CD4-positive, CD25-positive, alpha-beta regulatory T cell (primary cell): ENCODE data around the gene NTRK2. TPM values are rescaled to one million over a fixed set of nuclear protein-coding genes. Genes with fewer than 3 reads are reported as not detected.

Source experiments
- ATAC-seq, 2 donors: fragments of 150-1000 bp; cut with Tn5 transposase; one replicate each; pipeline ENCODE4 v1.10.0; 2021; ENCODE audit warnings: low read depth in 2 of 2, moderate number of reproducible peaks in 2 of 2, moderate library complexity in 1 of 2
- DNase-seq, 3 donors: peaks; one replicate each; pipeline versions ENCODE4 v3.0.0 to v3.0.0-alpha.2; 2012 to 2022; ENCODE audit warnings: mixed read lengths in 1 of 3
- H3K27ac ChIP-seq: one replicate; pipeline ENCODE4 v1.7.0; 2013; ENCODE audit warnings: mild to moderate bottlenecking, low read length; ENCODE audit not compliant: insufficient read depth, poor library complexity, severe bottlenecking
- H3K27me3 ChIP-seq: one replicate; pipeline ENCODE4 v1.7.0; 2013; ENCODE audit warnings: low read length; ENCODE audit not compliant: control insufficient read depth, insufficient read depth
- H3K36me3 ChIP-seq: one replicate; pipeline ENCODE4 v1.7.0; 2013; ENCODE audit warnings: mild to moderate bottlenecking, low read length, moderate library complexity; ENCODE audit not compliant: control insufficient read depth, insufficient read depth
- H3K4me1 ChIP-seq: 2 replicates; pipeline ENCODE4 v1.7.0; 2013; ENCODE audit warnings: mild to moderate bottlenecking, low read length; ENCODE audit not compliant: insufficient read depth, control insufficient read depth, poor library complexity, severe bottlenecking
- H3K4me3 ChIP-seq: one replicate; pipeline ENCODE4 v1.7.0; 2013; ENCODE audit warnings: low read depth, mild to moderate bottlenecking, low read length, moderate library complexity
- H3K9me3 ChIP-seq, 2 experiments: 1 replicate in 1 of 2; 2 replicates in 1 of 2; pipeline ENCODE4 v1.7.0; 2013; ENCODE audit warnings: low read length in 2 of 2, mild to moderate bottlenecking in 1 of 2, moderate library complexity in 1 of 2; ENCODE audit not compliant: control insufficient read depth in 2 of 2
- H3K27ac Mint-ChIP-seq, 3 donors: one replicate each; pipeline ENCODE4 v1.8.0; 2020 to 2022; ENCODE audit warnings: mild to moderate bottlenecking in 3 of 3, mixed read lengths in 3 of 3, moderate library complexity in 2 of 3
- H3K27me3 Mint-ChIP-seq: one replicate; pipeline ENCODE4 v1.8.0; 2022; ENCODE audit warnings: mild to moderate bottlenecking, mixed read lengths
- H3K36me3 Mint-ChIP-seq: one replicate; pipeline ENCODE4 v1.8.0; 2020; ENCODE audit warnings: mixed read lengths
- H3K4me1 Mint-ChIP-seq, 4 donors: one replicate each; pipeline ENCODE4 v1.8.0; 2020 to 2022; ENCODE audit warnings: mixed read lengths in 4 of 4, mild to moderate bottlenecking in 1 of 4
- H3K4me3 Mint-ChIP-seq, 4 donors: one replicate each; pipeline ENCODE4 v1.8.0; 2020 to 2022; ENCODE audit warnings: mild to moderate bottlenecking in 4 of 4, mixed read lengths in 4 of 4, moderate library complexity in 3 of 4
- H3K9me3 Mint-ChIP-seq, 7 donors: one replicate each; pipeline ENCODE4 v1.8.0; 2020 to 2022; ENCODE audit warnings: mixed read lengths in 7 of 7, mild to moderate bottlenecking in 3 of 7, moderate library complexity in 2 of 7
- polyA plus RNA-seq, 4 donors: library from polyadenylated mRNA; unstranded; fragments of 300-500 nt; fragmentation: Illumina TruSeq; gene quantifications; one replicate each; pipeline ENCODE4 v1.2.3, GENCODE V29; 2021
- total RNA-seq: library from RNA; stranded (reverse); gene quantifications from one replicate; pipeline ENCODE4 v1.2.3, GENCODE V29; 2022

The NTRK2 gene
- total and polyA plus RNA-seq, 5 donors from 2014 or later: 0.02 to 0.12 TPM; not detected in 3

GRCh38 chr9:84716217-84716616 is 46.7 kb downstream of the NTRK2 start:
- Histone ChIP-seq H3K4me1 (no peaks in the 10 kb centered on the region), H3K27ac (no peak overlapping the region), H3K36me3 (no peaks in the 10 kb centered on the region), H3K4me3 (no peak overlapping the region), H3K27me3 (no peaks in the 10 kb centered on the region), H3K9me3 (no peaks in the 10 kb centered on the region)
- DNase-seq (no peak), ATAC-seq (no peak)
- Mint-ChIP-seq H3K4me1 (no peaks in the 10 kb centered on the region), H3K27me3 (peaks cover 4% of the 10 kb centered on the region), H3K4me3 (no peak overlapping the region), H3K27ac (no peak overlapping the region), H3K36me3 (no peaks in the 10 kb centered on the region), H3K9me3 (peaks cover 0 to 4% (median 0%) of the 10 kb centered on the region in 7 donors)

- Mint-ChIP-seq H3K4me3 (no peak overlapping the region), H3K27me3 (no peaks in the 10 kb centered on the region), H3K27ac (no peak overlapping the region), H3K4me1 (no peaks in the 10 kb centered on the region), H3K36me3 (no peaks in the 10 kb centered on the region), H3K9me3 (peaks cover 0 to 4% (median 2%) of the 10 kb centered on the region in 7 donors)
- Histone ChIP-seq H3K4me3 (no peak overlapping the region), H3K36me3 (no peaks in the 10 kb centered on the region), H3K27ac (no peak overlapping the region), H3K9me3 (no peaks in the 10 kb centered on the region), H3K4me1 (no peaks in the 10 kb centered on the region), H3K27me3 (no peaks in the 10 kb centered on the region)
- no peak for ATAC-seq
- DNase-seq: no peak
Observed at GRCh38 chr9:84718476-84718875, 48.9 kb downstream of the NTRK2 start.

- Histone ChIP-seq H3K36me3 (no peaks in the 10 kb centered on the region), H3K27me3 (no peaks in the 10 kb centered on the region), H3K27ac (no peak overlapping the region), H3K9me3 (no peaks in the 10 kb centered on the region), H3K4me1 (no peaks in the 10 kb centered on the region), H3K4me3 (no peak overlapping the region)
- ATAC-seq (no peak), DNase-seq (no peak)
- H3K4me1 Mint-ChIP-seq: no peaks in the 10 kb centered on the region
- no peak overlapping the region for H3K4me3 Mint-ChIP-seq
- no peaks in the 10 kb centered on the region for H3K27me3 Mint-ChIP-seq
- no peaks in the 10 kb centered on the region for H3K36me3 Mint-ChIP-seq
- H3K9me3 Mint-ChIP-seq: peaks cover 0 to 3% (median 0%) of the 10 kb centered on the region in 7 donors
- H3K27ac Mint-ChIP-seq: no peak overlapping the region
Observed at GRCh38 chr9:84722388-84722989, 53.0 kb downstream of the NTRK2 start.

- no peaks in the 10 kb centered on the region for H3K27me3 ChIP-seq
- Mint-ChIP-seq H3K27ac (no peak overlapping the region), H3K9me3 (peaks cover 0 to 3% (median 2%) of the 10 kb centered on the region in 7 donors), H3K4me3 (no peak overlapping the region), H3K36me3 (no peaks in the 10 kb centered on the region), H3K27me3 (no peaks in the 10 kb centered on the region), H3K4me1 (no peaks in the 10 kb centered on the region)
- no peaks in the 10 kb centered on the region for H3K4me1 ChIP-seq
- DNase-seq: no peak
- no peaks in the 10 kb centered on the region for H3K36me3 ChIP-seq
- no peak overlapping the region for H3K27ac ChIP-seq
- no peak for ATAC-seq
- H3K4me3 ChIP-seq: no peak overlapping the region
- H3K9me3 ChIP-seq: no peaks in the 10 kb centered on the region
Observed at GRCh38 chr9:84723426-84723825, 53.9 kb downstream of the NTRK2 start.

GRCh38 chr9:84731696-84732095 is 62.2 kb downstream of the NTRK2 start:
- peaks cover 0 to 3% (median 0%) of the 10 kb centered on the region in 7 donors for H3K9me3 Mint-ChIP-seq
- no peaks in the 10 kb centered on the region for H3K9me3 ChIP-seq
- H3K27me3 Mint-ChIP-seq: peaks cover under 1% of the 10 kb centered on the region
- no peaks in the 10 kb centered on the region for H3K36me3 Mint-ChIP-seq
- no peak overlapping the region for H3K27ac Mint-ChIP-seq
- H3K27me3 ChIP-seq: no peaks in the 10 kb centered on the region
- no peaks in the 10 kb centered on the region for H3K4me1 Mint-ChIP-seq
- H3K36me3 ChIP-seq: no peaks in the 10 kb centered on the region
- no peaks in the 10 kb centered on the region for H3K4me1 ChIP-seq
- H3K4me3 ChIP-seq: no peak overlapping the region
- H3K4me3 Mint-ChIP-seq: no peak overlapping the region
- no peak overlapping the region for H3K27ac ChIP-seq
- ATAC-seq (no peak), DNase-seq (no peak)

- Mint-ChIP-seq H3K27ac (no peak overlapping the region), H3K4me3 (no peak overlapping the region), H3K4me1 (no peaks in the 10 kb centered on the region), H3K9me3 (peaks cover 0 to 6% (median 0%) of the 10 kb centered on the region in 7 donors), H3K27me3 (peaks cover 7% of the 10 kb centered on the region), H3K36me3 (no peaks in the 10 kb centered on the region)
- H3K27ac ChIP-seq: no peak overlapping the region
- H3K36me3 ChIP-seq: no peaks in the 10 kb centered on the region
- no peak overlapping the region for H3K4me3 ChIP-seq
- H3K4me1 ChIP-seq: no peaks in the 10 kb centered on the region
- ATAC-seq: no peak
- no peak for DNase-seq
- no peaks in the 10 kb centered on the region for H3K27me3 ChIP-seq
- no peaks in the 10 kb centered on the region for H3K9me3 ChIP-seq
Observed at GRCh38 chr9:84736081-84736480, 66.6 kb downstream of the NTRK2 start.

- Mint-ChIP-seq H3K27me3 (peaks cover 7% of the 10 kb centered on the region), H3K27ac (no peak overlapping the region), H3K9me3 (peaks cover 0 to 6% (median 0%) of the 10 kb centered on the region in 7 donors), H3K4me1 (no peaks in the 10 kb centered on the region), H3K4me3 (no peak overlapping the region), H3K36me3 (no peaks in the 10 kb centered on the region)
- no peaks in the 10 kb centered on the region for H3K27me3 ChIP-seq
- no peaks in the 10 kb centered on the region for H3K9me3 ChIP-seq
- no peaks in the 10 kb centered on the region for H3K36me3 ChIP-seq
- no peaks in the 10 kb centered on the region for H3K4me1 ChIP-seq
- H3K4me3 ChIP-seq: no peak overlapping the region
- no peak for ATAC-seq
- no peak overlapping the region for H3K27ac ChIP-seq
- DNase-seq: no peak
Observed at GRCh38 chr9:84736536-84736935, 67.0 kb downstream of the NTRK2 start.

- Histone ChIP-seq H3K36me3 (no peaks in the 10 kb centered on the region), H3K4me3 (no peak overlapping the region)
- DNase-seq: no peak
Observed at GRCh38 chr9:84738353-84738752, 68.8 kb downstream of the NTRK2 start.

More at GRCh38 chr9:84738353-84738752, 68.8 kb downstream of the NTRK2 start:
- no peak overlapping the region for H3K27ac Mint-ChIP-seq
- peaks cover 7% of the 10 kb centered on the region for H3K27me3 Mint-ChIP-seq
- H3K27me3 ChIP-seq: no peaks in the 10 kb centered on the region
- H3K9me3 Mint-ChIP-seq: peaks cover 0 to 6% (median 0%) of the 10 kb centered on the region in 7 donors
- no peak for ATAC-seq
- H3K4me1 Mint-ChIP-seq: no peaks in the 10 kb centered on the region
- H3K27ac ChIP-seq: no peak overlapping the region
- no peak overlapping the region for H3K4me3 Mint-ChIP-seq
- no peaks in the 10 kb centered on the region for H3K4me1 ChIP-seq
- H3K36me3 Mint-ChIP-seq: no peaks in the 10 kb centered on the region
- no peaks in the 10 kb centered on the region for H3K9me3 ChIP-seq
